Fibroblast of skin of left biceps (primary cell): ENCODE measurements around the gene ALKBH4.
A peak's percentile ranks its signal among the peaks of the same experiment; 100 is the strongest.
"Not testable (repeated sequence)": the region's sequence is repeated elsewhere in the genome, so short reads cannot be mapped to it uniquely, and the experiment has no call there.

ENCODE experiments used
- DNase-seq, 2 experiments: peaks; one replicate each; pipeline ENCODE4 v3.0.0-alpha.2; 2013; ENCODE audit warnings: low read depth in 2 of 2

The ALKBH4 gene

DNA sequence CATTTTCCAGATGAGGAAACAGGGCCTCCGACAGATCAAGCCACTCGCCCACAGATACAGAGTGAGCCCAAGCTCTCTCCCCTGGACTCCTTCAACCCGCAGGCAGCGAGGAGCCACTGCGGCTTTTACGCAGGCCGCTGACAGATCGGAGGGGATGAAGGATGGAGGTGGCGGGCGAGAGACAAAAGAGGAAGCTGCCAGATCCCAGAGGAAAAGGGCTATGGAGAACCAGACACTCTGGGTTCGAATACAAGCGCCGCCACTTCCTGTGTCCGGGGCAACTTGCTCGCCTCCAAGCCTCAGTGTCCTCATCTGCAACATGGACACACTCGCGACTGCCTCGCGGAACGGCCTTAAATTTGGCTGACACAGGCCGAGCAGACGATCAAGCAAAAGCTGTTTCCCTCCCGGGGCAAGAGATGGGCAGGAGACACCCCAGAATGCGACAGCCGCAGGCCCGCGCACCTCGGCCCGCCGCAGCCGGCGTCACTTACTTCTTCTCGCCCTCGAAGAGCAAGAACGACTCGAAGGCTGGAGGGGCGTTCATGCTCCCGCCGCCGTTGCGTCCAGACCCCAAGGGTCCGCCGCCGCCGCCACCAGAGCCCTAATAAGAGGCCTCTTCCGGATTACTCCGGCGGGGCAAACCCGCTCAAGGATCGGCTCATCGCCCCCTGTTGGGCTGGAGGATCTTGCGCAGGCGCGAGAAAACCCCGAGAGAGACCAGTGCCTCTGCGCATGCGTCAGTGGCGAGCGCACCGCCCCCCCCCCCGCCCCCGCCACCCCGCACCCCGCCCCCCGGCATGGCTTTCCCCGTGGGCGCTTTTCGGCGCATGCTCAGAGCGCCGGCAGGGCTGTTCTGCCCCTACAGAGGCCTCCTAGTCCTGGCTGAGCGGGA, 13.9 kb upstream of the ALKBH4 start, which contains the start of gene POLR2J:
POLR2J (minus strand) TSS at position 609 of the 895 bp plus-strand sequence; CDS start at position 547, 62 bp downstream.
- DNase-seq = peak; percentile 35 to 48

DNA sequence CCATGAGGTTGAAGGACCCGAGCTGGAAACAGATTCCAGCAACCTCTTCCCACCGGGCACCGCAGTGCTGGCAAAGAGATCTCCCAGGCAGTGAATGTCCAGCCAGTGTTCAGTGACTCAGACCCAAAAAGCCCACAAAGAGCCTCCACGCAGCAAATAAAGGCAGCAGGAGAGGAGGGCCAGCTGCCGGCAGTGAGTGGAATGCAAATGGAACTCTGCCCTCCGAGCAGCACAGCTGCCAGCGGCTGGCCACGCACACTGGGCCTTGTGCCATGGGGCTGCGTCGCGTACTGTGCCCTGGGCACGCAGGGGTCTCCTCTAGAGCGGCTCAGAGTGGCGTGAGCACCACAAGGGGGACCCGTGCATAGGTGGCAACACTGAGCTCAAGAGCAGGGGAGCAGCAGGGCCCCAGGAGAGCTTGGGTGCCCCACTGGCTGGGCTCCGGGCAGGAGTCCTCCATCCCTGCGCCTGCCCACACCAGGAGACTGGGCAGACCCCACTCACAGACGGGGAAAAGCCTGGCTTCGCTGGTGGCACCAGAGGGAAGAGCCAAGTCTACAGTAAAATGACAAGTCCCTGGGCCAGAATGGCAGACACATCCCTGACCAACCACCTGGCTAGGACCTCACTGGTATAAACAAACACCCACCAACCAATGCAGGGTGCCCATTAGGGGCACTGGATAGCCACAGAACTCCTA, 10.2 kb upstream of the ALKBH4 start:
- DNase-seq = not testable (repeated sequence)

DNA sequence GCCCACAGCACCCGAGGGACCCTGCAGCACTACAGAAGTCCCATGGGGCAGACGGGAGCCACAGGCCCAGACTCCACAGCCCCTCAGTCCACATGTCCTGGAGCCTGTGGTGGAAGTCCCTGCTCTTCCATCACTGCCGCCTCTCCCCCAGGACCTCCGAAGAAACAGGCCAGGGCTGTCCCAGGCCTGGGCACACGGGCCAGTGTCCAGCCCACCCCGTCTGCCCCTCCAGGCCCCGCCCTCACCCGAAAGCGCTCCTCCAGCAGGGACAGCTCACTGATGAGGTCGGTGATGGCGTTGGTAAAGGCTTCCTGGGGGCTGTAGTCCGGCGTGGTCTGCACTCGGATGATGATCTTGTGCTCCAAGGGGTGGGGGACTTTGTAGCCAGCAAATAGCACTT, 9.5 kb upstream of the ALKBH4 start:
- DNase-seq = not testable (repeated sequence)

DNA sequence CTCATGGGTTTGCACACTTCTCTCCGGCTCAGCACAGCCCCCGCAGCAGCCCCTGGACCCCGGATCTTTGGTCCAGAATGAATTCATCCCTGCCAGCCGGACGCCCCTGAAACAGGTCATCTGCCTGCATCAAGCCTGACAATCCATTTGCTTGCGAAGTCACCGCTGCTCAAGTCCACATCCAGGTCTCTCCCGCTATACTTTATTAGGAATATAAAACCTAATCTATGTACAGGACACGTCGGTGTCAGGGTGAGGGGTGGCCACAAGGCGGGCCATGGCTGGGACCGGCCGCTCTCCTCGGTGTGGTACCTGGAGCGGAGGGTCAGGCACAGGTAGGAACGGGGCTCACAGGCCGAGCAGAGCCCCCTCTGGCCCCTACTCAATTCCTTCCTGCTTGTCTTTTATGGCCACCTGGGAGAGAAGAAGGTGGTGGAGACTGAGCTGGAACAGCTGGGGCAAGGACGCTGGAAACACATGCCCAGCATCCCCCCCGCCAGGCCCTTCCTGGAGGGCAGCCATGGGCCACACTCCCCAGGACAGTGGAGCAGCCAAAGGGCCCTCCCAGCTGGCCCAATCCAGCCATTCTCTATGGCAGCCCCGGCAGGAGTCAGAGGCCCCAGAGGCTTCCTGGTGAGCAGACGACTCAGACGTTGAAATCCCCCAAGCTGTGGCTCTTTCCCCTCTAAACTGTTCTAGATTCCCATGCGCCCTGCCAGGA, 8.8 kb upstream of the ALKBH4 start:
- DNase-seq = no peak

DNA sequence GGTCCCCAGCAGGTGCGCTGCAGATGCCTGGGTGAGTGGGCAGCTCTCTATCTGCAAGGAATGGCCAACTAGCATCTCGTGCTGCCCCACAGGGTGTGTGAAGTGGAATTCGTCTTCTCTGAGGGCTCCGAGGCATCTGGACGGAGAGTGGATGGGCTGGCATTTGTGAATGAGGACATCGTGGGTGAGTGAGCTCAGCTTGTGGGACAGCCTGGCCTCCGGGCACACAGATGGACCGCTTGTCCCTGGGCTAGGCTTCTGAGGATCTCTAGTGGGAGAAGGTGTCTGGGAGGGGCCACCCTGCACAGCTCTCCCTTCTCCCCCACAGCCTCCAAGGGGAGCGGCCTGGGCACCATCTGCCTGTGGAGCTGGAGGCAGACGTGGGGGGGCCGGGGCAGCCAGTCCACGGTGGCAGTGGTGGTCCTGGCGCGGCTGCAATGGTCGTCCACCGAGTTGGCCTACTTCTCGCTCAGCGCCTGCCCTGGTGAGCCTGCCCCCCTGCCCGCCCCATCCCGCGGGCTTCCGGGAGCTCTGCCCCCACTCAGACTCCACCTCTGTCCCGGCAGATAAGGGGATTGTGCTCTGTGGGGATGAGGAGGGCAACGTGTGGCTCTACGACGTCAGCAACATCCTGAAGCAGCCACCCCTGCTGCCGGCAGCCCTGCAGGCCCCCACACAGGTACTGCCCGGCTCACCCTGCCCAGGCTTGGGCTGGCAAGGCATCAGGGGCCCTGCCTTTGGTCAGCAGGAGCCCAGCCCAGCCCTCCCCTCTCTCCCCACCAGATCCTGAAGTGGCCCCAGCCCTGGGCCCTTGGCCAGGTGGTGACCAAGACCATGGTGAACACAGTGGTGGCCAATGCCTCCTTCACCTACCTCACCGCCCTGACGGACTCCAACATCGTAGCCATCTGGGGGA, 7.7 kb upstream of the ALKBH4 start:
- no peak for DNase-seq

DNA sequence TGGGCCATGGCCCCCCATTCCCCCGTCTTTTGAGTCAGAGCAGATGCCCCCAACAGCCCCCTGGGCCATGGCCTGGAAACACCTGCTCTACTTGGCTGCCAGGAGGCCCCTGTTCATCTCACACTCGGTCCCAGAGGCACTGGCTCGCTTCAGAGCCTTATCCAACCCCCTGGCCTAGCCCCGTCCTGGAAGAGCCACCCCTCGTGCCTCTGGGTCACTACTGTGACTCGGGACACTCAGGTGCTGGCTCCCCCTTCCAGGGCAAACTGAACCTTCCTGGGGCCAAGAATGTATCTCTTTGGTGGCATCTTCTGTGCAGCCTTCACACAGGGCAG, 7.1 kb upstream of the ALKBH4 start:
- DNase-seq = no peak

DNA sequence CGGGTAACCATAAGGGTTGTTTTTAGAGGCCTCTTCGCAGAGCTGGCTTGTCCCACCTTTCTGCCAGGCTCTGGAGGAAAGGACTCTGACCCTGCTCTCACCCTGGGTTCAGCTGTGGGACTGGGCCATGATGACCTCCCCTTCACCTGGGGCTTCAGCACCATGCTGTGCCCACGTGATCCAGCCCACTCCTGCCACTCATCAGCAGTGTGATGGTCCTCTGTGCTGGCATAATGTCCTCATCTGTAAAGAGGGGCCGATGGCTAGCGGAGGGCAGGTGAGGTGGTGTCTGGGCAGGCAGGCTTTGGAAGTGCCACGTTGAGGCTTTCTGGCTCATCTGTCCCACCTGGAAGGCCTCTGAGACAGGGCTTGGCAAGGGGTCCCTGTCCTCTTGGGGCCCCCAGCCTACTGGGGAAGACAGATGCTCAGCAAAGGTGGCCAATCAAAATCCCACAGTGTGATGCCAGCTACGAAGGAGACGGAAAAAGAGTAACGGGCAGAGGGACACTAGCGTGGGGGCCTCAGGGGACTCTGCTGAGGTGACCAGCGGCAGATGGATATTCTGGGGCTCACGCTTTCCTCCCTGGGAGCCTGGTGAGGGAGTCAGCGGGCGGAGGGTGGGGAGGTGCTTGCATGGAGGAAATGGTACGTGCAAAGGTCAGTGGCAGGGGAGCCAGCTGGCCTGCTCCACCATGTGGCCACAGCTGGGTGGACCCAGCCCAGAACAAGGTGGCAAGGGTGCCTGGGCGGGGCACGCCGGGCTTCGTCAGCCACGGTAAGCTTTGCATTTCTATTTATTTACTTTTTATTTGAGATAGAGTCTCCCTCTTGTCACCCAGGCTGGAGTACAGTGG, 5.5 kb upstream of the ALKBH4 start:
- no peak for DNase-seq

DNA sequence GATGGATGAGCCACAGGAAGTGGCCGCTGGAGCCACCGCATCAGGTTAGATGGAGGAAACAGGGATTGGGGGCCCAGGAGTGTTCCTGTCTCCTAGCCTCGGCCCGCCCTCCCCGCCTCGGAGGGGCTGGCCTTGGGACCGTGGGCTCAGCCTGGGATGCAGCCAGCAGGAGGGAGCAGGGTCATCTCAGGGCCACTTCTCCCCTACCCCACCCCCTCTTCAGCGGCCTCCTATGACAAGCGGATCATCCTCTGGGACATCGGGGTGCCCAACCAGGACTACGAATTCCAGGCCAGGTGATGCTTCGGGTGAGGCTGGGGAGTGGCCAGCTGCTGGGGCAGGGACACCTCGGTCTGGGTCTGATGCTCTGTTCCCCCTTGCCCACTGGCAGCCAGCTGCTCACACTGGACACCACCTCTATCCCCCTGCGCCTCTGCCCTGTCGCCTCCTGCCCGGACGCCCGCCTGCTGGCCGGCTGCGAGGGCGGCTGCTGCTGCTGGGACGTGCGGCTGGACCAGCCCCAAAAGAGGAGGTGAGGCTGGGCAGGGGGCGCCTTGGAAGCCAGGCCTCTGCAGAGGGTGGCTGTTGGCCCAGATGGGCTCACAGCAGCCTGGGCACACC, 4.8 kb upstream of the ALKBH4 start:
- DNase-seq = no peak

DNA sequence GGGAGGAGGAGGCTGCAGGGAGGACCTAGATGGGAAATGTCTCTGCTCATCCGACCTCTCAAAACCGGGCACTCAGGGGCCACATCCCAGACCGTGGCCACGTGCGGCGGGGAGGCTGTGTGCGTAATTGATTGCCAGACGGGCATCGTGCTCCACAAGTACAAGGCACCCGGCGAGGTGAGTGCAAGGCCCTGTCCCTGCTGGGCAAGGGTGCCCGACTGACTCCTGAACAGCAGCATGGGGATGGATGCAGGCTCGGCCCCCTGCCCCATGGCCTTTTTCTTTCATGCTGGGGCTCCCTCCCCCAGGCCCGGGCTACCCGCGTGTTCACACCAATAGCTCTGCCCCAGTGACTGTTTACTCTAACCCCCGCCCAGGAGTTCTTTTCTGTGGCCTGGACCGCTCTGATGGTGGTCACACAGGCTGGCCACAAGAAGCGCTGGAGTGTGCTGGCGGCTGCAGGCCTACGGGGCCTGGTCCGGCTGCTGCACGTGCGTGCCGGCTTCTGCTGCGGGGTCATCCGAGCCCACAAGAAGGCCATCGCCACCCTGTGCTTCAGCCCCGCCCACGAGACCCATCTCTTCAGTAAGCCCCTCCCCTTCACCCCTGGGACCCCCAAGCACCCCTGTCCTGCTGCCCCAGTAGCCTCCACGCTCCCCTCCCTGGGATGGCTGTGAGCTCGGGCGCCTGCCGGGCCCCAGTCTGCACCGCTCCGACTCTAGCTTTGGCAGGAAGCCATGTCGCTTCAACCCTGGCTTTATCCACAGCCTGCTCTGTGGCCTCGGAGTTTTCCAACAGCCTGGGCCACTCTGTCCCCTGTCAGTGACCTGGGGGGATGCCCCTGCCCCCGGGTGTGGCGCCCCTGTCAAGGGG, 4.1 kb upstream of the ALKBH4 start:
- no peak for DNase-seq

DNA sequence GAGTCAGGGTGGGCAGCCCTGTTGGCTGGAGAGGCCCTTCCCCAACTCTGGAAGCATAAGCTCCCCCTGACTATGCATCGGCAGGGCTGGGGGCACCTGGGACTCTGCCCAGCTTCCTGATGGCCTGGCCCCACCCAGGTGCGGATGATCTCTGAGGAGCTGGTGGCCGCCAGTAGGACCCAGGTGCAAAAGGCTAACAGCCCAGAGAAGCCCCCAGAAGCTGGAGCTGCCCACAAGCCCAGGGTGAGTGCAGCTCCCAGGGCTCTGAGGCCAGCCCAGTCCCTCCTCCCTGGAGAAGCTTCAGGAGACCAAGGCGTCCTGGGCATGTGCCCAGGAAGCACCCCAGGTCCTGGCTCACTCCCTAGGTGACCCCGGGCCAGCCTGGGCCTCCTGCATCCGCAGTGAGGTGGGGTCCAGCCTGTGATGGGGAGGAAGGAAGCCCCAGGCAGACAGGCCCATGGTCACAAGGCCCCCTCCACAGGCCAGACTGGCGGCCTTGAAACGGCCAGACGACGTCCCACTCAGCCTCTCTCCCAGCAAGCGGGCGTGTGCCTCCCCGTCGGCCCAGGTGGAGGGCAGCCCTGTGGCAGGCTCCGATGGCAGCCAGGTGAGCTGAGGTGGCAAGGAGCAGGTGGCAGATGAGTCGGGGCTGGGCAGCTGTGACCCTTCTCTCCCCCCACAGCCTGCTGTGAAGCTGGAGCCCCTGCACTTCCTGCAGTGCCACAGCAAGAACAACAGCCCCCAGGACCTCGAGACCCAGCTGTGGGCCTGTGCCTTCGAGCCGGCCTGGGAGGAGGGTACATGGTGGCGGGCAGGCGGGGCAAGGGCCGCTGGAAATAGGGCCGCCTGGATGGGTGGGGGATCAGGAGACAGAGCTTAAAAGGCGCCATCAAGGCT, 3.2 kb upstream of the ALKBH4 start:
- DNase-seq = no peak

DNA sequence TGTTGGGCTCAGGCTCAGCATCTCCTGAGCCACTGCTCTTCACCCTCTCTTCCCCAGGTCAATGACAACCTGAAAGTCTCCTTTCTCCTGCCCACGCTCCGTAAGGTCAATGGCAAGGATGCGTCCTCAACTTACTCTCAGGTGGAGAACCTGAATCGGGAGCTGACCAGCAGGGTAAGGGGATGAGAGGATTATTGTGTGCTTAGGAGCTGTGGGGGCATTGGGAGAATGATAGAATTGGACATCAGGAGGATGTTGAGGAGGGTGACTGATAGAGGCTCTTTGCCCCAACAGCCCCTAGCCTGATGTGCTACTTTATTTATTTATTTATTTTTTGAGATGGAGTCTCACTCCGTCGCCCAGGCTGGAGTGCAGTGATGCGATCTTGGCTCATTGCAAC, 1.4 kb upstream of the ALKBH4 start:
- no peak for DNase-seq

DNA sequence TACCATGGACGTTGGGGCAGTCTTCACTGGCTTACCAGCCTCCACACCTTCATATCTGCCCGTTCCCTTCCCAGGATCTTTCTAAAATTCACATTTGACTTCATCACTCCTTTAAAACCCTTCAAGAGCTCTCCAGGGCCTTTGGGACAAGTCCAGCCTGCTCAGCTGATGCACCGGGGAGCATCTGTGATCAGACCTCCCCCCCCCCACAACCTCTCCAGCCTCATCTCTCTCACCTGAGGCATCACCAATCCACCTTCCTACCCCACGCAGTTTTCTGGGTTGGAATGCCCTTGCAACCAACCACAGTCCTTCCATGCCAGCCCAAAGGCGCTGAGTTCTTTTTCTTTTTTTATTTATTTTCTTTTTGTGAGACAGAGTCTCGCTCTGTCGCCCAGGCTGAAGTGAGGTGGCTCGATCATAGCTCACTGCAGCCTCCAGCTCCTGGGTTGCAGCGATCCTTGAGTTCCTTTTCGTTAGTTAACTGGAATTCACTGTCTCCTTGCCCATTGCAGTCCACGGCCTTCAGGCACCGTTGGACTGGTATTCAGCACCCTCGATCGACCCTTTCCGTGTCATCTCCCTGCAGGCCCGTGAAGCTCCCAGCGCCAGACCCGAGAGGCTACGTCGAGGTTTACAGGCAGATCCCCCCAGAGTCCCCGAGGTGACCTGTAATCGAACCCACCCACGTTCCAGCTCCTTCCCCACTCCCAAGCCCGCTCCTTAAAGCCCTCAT, 654 bp downstream of the ALKBH4 start:
- DNase-seq = no peak

DNA sequence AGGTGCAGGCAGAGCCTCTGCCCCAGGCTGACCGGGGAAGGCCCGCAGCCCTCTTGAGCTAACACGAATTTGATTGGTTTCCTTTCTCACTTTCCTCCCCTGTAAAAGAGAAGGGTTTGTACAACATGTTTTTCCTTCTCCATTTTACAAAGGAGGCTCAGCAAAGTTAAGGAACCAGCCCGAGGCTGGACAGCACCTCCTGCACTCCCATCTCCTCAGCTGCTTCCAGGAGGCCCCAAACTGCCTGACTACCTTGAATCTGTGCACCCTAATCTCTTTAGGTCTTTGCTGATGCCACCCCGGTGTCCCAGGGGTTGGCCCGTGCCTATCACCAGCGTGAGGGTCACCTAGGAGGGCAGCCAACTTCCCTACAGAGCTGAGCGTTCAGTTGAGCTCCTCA, 4.2 kb downstream of the ALKBH4 start:
- no peak for DNase-seq

DNA sequence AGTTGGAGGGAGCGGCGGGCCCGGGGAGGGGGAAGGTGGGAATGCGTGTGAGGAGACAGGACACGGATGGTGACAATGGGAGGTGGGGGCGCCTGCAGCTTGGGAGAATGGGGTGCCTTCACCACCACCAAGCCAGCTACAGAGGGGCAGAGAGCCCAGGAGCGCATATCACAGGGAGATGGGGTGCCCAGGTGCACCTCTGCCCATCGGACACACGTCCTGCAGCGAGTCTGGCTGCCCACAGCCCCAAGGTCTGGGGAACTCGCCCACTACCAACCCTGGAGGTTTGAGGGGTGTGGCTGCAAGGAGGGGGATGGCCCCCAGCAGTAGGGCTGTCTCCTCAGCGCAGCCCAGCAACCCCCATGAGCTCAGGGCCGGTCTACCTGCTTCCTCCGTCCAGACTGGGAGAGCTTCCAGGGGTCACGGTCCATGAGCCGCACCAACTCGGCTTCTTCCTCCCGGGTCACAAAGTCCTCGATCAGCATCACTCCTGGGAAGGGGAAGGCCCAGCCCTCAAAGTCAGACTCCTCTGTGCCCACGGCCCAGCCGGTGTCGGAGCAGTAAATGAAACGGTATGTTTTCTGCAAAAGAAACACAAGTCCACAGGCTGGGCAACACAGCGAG, 5.3 kb downstream of the ALKBH4 start:
- no peak for DNase-seq

DNA sequence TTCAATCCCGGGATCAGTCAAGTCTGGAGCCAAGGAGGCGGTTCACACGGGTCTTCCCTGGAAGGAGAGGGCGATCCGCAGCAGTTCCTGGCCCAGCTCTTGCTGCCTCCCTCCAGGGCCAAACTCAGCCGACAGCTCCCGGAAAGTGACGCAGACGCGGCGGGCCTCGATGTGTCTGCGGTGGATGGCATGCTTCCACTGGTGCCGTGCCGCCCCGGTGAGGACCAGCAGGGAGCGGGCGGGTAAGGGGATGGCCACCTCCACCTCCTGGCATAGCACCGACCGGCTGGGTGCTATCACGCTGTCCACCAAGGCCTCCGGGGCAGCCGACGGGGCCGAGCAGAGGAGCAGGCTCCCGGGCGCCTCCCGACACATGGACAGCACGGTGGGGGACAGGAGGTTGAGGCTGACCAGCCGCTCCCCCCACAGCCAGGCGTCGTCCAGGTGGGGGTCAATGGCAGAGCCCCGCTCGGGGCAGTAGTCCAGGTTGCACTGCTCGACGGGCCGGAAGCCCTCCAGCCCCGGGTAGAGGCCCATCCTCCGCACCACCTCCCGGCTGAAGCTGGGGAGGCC, 7.2 kb downstream of the ALKBH4 start:
- no peak for DNase-seq

DNA sequence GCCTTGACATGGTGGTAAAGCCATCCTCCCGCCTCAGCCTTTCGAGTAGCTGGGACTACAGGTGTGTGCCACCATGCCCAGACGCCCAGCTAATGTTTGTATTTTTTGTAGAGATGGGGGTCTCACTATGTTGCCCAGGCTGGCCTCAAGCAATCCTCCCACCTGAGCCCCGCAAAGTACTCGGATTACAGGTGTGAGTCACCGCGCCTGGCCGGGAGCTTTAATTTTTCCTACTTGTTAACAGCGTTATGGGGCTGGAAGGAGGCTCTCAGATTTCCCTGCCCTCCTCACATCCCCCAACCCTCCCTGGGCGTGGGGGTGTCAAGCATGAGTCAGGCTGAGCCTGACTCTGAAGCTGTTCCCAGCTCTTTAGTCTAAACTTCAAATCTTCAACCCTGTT, 8.3 kb downstream of the ALKBH4 start:
- DNase-seq = peak in 1 of 2 experiments; percentile 12
